ENCODE data around the gene FCHSD2. TPM values are rescaled to one million over a fixed set of nuclear protein-coding genes. Genes with fewer than 3 reads are reported as not detected.

The FCHSD2 gene
- total and polyA plus RNA-seq, 2 of the 13 experiments (the other 11 are each of a cell fraction or from before 2014, with no cell fraction given) = 20.5 to 24.8 TPM

DNA sequence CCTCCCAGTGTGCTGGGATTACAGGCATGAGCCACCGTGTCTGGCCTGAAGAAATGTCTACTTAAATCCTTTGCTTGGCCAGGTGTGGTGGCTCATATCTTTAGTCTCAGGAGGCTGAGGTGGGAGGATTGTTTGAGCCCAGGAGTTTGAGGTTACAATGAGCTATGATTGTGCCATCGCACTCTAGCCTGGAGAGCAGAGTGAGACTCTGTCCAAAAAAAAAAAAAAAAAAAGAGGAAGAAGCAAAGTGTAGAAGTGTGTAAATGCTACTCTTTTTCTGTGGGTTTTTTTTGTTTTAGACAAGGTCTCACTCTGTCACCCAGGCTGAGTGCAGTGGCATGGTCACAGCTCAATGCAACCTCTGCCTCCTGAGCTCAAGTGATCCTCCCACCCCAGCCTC, 334.3 kb downstream of the FCHSD2 start:
- 0 out of 2 replicates have a peak overlapping the region, but pooled peaks have one; percentile 8 for H3K4me2 ChIP-seq (ENCODE audit: low read depth, low read length)
- H3K4me3 ChIP-seq (replicated peaks in 1 of 3; ENCODE audit: insufficient read depth in 1 of 3, low read depth in 2 of 3, low read length in 3 of 3) = no peak overlapping the region
- in situ Hi-C loops (cut with HindIII; ENCODE audit: extremely low pct_ligation_motif_present, low pct_unique_long_range_greater_than_20kb) = no loop called here
- BruUV-seq (replicated peaks) = no TSS peak
- no peak overlapping the region for H3K9ac ChIP-seq (ENCODE audit: insufficient read depth, low read depth, low read length)
- peaks cover 11% of the 10 kb centered on the region for H3K79me2 ChIP-seq (ENCODE audit: insufficient read depth, low read length)
- ChIA-PET CTCF (ENCODE audit: low intra/inter-chr PET ratio, low total read pairs) (no interaction called here), POLR2A (interaction anchor here (0.8 to 1.8 kb wide), 3 partner anchors 11 to 25 kb away, joined by 4 to 13 read pairs (median 7); partner anchors contain the start of gene STARD10)
- H3K27me3 ChIP-seq (ENCODE audit: control insufficient read depth in 1 of 2, insufficient read depth in 2 of 2, low read length in 2 of 2) = no peaks in the 10 kb centered on the region
- H3K36me3 ChIP-seq (replicated peaks in 1 of 2; ENCODE audit: control insufficient read depth in 1 of 2, insufficient read depth in 2 of 2, low read length in 2 of 2) = no peaks in the 10 kb centered on the region; a peak in 1 of 5 replicates
- no peak for ATAC-seq
- intact Hi-C loops (cut with micrococcal nuclease; ENCODE audit: unreplicated experiment) = no loop called here
- no peak overlapping the region for H2AFZ ChIP-seq (ENCODE audit: low read length)
- no peak for DNase-seq (ENCODE audit: low spot score)
- H3K9me3 ChIP-seq (ENCODE audit: low read length) = no peaks in the 10 kb centered on the region
- peaks cover 34% of the 10 kb centered on the region for H3K4me1 ChIP-seq (ENCODE audit: insufficient read depth, low read length)
- H3K27ac ChIP-seq (ENCODE audit: extremely low read length, insufficient read depth, low read length) = no peak overlapping the region
- FAIRE-seq = no peak
- 52% methylated on average over 2 of the region's 2 CpGs for WGBS (ENCODE audit: low lambda C conversion rate)
- H4K20me1 ChIP-seq (ENCODE audit: insufficient read depth, low read length) = no peaks in the 10 kb centered on the region
- TF ChIP-seq RBAK (CRISPR knock-in tag; IDR thresholded peaks at IDR 0.05) (no peak), RORA (CRISPR knock-in tag; IDR thresholded peaks at IDR 0.05) (no peak), ARHGAP35 (CRISPR knock-in tag; IDR thresholded peaks at IDR 0.05; ENCODE audit: borderline replicate concordance) (no peak)
- TF ChIP-seq, protein P1, sequence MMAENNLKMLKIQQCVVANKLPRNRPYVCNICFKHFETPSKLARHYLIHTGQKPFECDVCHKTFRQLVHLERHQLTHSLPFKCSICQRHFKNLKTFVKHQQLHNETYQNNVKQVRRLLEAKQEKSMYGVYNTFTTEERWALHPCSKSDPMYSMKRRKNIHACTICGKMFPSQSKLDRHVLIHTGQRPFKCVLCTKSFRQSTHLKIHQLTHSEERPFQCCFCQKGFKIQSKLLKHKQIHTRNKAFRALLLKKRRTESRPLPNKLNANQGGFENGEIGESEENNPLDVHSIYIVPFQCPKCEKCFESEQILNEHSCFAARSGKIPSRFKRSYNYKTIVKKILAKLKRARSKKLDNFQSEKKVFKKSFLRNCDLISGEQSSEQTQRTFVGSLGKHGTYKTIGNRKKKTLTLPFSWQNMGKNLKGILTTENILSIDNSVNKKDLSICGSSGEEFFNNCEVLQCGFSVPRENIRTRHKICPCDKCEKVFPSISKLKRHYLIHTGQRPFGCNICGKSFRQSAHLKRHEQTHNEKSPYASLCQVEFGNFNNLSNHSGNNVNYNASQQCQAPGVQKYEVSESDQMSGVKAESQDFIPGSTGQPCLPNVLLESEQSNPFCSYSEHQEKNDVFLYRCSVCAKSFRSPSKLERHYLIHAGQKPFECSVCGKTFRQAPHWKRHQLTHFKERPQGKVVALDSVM (CRISPR knock-in tag; IDR thresholded peaks at IDR 0.05) = peak; percentile 51; the same call in 1 of the 2 replicates
- TF ChIP-seq, protein P2, sequence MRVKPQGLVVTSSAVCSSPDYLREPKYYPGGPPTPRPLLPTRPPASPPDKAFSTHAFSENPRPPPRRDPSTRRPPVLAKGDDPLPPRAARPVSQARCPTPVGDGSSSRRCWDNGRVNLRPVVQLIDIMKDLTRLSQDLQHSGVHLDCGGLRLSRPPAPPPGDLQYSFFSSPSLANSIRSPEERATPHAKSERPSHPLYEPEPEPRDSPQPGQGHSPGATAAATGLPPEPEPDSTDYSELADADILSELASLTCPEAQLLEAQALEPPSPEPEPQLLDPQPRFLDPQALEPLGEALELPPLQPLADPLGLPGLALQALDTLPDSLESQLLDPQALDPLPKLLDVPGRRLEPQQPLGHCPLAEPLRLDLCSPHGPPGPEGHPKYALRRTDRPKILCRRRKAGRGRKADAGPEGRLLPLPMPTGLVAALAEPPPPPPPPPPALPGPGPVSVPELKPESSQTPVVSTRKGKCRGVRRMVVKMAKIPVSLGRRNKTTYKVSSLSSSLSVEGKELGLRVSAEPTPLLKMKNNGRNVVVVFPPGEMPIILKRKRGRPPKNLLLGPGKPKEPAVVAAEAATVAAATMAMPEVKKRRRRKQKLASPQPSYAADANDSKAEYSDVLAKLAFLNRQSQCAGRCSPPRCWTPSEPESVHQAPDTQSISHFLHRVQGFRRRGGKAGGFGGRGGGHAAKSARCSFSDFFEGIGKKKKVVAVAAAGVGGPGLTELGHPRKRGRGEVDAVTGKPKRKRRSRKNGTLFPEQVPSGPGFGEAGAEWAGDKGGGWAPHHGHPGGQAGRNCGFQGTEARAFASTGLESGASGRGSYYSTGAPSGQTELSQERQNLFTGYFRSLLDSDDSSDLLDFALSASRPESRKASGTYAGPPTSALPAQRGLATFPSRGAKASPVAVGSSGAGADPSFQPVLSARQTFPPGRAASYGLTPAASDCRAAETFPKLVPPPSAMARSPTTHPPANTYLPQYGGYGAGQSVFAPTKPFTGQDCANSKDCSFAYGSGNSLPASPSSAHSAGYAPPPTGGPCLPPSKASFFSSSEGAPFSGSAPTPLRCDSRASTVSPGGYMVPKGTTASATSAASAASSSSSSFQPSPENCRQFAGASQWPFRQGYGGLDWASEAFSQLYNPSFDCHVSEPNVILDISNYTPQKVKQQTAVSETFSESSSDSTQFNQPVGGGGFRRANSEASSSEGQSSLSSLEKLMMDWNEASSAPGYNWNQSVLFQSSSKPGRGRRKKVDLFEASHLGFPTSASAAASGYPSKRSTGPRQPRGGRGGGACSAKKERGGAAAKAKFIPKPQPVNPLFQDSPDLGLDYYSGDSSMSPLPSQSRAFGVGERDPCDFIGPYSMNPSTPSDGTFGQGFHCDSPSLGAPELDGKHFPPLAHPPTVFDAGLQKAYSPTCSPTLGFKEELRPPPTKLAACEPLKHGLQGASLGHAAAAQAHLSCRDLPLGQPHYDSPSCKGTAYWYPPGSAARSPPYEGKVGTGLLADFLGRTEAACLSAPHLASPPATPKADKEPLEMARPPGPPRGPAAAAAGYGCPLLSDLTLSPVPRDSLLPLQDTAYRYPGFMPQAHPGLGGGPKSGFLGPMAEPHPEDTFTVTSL (CRISPR knock-in tag; IDR thresholded peaks at IDR 0.05; ENCODE audit: borderline replicate concordance) = no peak
- TF ChIP-seq, protein P3, sequence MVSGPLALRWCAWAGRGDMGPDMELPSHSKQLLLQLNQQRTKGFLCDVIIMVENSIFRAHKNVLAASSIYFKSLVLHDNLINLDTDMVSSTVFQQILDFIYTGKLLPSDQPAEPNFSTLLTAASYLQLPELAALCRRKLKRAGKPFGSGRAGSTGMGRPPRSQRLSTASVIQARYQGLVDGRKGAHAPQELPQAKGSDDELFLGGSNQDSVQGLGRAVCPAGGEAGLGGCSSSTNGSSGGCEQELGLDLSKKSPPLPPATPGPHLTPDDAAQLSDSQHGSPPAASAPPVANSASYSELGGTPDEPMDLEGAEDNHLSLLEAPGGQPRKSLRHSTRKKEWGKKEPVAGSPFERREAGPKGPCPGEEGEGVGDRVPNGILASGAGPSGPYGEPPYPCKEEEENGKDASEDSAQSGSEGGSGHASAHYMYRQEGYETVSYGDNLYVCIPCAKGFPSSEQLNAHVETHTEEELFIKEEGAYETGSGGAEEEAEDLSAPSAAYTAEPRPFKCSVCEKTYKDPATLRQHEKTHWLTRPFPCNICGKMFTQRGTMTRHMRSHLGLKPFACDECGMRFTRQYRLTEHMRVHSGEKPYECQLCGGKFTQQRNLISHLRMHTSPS (CRISPR knock-in tag; IDR thresholded peaks at IDR 0.05; ENCODE audit: low read depth) = no peak
